PFSK-1 (cell line): Measurements from ENCODE around the gene LY6G5C.

ENCODE experiments used
- POLR2AphosphoS5 ChIP-seq: IDR thresholded peaks from 2 replicates; pipeline ENCODE4 v1.6.1; 2012; ENCODE audit warnings: low read depth, mild to moderate bottlenecking, control low read depth, low read length, moderate library complexity
- SIN3A ChIP-seq: IDR thresholded peaks from 2 replicates; pipeline ENCODE4 v1.6.1; 2012; ENCODE audit warnings: mild to moderate bottlenecking, low read length, moderate library complexity, borderline replicate concordance; ENCODE audit not compliant: insufficient read depth
- TAF1 ChIP-seq: IDR thresholded peaks from 2 replicates; pipeline ENCODE4 v1.6.1; 2012; ENCODE audit warnings: low read length, control low read depth, borderline replicate concordance; ENCODE audit not compliant: insufficient read depth

DNA sequence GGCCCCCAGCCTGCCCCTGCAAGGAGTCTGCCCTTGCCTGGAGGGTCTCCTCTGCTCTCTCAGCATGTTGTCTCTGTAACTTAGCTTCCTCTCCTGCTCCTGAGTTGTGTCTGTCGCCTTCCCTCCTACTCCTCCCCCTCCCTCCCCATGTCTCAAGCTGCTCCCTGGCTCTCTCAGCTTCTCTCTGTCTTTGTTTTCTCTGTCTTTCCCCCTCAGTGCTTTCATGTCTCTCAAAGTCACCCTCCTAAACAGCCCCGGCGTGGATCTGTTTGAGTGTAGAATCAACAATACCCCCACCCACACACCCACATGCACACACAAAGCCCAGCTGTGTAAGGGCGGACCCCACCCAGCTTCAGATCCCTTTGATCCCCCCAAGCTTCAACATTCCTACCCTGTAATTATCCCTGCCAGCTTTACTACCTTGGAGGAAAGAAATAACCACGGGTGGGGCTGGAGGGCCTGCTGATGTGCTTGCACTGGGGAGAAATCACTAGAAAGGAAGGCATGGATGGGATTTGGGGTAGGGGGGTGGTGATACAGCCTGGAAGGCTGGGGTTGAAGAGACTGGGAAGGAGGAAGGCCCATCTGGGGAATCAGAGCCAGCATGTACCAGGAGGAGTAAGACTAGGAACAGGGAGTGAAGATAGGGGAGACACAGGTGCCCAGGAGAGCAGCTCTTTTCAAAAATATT, 33.3 kb upstream of the LY6G5C start:
- TF ChIP-seq POLR2AphosphoS5 (no peak), SIN3A (no peak), TAF1 (no peak)
